GM08714 (cell line): ENCODE results near the gene ANKRD63.

Source experiments
- H3K4me3 ChIP-seq: fragments of 200-500 bp; sonication (Bioruptor generic); 2 replicates; pipeline ENCODE4 v1.5.1; 2014; ENCODE audit warnings: mild to moderate bottlenecking, low read length, inconsistent platforms
- ZNF274 ChIP-seq: IDR thresholded peaks from 2 replicates; pipeline ENCODE4 v1.6.1; 2012; ENCODE audit warnings: mild to moderate bottlenecking, low read depth, low read length

Gene ANKRD63

DNA sequence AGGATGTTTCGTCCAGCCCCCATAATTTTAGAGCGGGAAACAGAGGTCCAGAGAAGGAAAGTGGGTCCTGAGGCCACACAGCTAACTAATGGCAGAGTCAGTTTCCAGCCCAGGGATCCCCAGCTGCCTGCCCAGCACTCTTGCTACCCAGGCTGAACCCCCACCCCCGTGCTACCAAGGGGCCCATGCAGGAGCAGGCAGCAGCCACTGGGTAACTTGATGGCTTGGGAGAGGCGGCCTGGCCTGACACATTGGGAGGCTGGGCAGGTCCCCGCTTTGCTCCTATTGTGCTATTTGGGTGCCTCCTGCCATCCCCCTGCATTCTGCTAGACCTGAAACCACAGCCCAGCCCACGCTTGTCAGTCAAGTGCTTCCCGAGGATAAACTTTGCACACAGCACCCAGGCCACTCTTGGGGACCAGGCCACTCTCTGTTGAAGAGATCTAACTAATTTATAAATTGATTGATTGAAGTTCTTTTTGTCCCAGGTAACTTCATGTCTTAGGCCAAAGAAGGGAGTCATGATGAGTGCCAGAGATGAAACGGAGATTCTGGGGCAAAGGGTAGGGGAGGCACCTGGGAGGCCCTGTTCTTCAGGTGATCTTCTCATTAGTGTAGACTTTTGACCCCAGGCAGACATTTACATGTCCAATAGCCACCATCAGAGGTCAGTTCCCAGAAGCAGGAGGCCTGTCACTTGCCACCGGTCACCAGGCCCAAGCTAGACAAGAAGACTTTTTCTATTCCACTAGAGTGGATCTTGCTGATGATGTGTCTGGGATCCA is 37.0 kb downstream of the ANKRD63 start:
- TF ChIP-seq ZNF274, result no peak
- no peak overlapping the region for H3K4me3 ChIP-seq

DNA sequence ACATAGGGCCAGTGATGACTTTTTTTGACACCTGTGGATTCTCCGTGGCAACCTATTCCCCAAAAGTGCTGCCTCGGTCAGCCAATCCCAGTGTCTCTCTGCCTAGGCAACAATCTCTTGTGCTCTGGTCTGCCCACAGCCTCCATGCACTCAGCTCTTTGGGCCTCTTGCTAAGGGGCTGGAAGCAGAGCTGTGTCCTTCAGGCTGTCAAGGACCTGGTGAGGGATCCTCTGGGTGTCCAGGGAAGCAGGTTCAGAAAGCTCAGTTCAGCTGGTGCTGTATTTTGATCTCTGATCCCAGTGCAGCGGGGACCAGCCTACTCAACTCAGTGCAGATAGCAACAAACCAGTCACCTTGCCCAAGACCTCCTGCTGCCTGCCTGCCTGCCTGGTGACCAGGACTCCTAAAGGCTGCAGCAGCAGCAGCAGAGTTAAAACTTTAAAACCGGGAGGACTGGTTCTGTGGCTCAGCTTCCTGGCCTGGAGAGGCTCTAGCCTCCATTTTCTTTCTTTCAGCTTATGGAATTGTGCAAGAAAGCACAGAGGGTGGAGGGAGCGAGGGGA is 37.8 kb downstream of the ANKRD63 start:
- no peak overlapping the region for H3K4me3 ChIP-seq
- no peak for TF ChIP-seq ZNF274

DNA sequence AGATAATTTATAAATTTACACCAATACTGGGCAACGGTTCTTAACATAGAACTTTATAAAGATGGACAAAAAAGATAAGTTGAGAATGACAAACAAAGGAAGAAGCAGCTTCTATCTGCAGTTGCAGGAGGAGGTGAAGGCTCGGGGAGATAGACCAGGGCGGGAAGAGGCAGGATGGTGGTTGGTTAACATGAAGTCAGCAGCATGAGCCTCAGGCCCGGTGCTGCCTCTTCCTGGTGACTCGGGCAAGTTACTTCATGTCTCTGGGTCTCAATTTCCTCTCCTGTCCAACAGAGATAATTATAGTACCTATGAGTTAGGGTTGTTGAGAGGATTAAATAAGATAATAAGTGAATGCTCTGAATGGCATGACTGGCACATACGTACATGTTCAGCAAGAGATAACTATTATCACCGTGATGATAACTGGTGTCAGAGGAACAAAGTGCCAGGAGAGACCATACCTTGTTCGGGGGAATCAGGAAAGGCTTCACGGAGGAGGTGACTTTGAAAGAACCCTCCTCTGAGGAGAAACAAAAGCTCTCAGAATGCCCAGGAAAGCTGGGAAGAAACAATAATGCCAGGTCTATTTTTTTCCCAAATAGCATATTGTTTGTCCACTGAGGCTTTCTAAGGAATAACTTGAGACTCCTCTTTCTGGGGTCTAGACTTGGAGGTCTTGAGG is 39.6 kb downstream of the ANKRD63 start:
- H3K4me3 ChIP-seq, result no peak overlapping the region
- no peak for TF ChIP-seq ZNF274

DNA sequence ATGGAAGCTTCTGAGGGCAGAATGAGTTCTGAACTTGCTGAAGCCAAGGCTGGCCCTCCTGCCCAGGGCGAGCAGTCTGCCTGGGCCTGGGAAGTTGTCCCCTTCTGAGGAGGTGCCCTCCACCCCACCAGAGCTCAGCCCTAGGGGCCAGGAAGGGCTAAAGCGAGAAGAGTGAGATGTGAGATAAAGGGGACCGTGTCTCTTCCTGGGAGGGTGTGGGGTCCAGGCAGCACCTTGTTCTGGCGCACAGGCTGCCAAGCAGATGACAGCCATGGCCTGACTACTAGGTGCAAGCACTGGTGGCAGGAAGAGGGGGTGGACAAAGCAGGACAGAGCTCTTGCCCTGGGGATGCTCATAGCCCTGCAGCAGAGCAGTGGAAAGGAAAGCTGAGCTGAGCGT is 40.3 kb downstream of the ANKRD63 start:
- no peak for TF ChIP-seq ZNF274
- no peak overlapping the region for H3K4me3 ChIP-seq

DNA sequence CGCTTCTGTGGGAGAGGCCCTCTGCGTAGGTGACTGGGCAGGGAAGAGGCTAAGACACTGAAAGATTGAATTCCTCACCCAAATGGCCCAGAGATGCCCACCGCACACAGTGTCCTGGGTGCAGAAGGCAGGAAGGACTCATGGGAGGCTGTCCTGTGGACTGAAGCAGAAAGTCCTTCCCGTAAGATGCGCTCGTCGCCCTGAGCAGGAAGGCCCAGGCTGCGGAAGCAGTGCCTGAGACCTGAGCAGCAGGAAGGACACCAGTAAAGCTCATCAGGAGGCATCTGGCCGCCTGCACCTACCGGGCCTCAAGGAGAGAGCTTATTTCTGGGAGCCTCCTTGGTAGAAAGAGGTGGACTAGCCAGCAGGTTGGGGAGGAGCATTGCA is 40.7 kb downstream of the ANKRD63 start:
- H3K4me3 ChIP-seq, result no peak overlapping the region
- TF ChIP-seq ZNF274, result no peak

DNA sequence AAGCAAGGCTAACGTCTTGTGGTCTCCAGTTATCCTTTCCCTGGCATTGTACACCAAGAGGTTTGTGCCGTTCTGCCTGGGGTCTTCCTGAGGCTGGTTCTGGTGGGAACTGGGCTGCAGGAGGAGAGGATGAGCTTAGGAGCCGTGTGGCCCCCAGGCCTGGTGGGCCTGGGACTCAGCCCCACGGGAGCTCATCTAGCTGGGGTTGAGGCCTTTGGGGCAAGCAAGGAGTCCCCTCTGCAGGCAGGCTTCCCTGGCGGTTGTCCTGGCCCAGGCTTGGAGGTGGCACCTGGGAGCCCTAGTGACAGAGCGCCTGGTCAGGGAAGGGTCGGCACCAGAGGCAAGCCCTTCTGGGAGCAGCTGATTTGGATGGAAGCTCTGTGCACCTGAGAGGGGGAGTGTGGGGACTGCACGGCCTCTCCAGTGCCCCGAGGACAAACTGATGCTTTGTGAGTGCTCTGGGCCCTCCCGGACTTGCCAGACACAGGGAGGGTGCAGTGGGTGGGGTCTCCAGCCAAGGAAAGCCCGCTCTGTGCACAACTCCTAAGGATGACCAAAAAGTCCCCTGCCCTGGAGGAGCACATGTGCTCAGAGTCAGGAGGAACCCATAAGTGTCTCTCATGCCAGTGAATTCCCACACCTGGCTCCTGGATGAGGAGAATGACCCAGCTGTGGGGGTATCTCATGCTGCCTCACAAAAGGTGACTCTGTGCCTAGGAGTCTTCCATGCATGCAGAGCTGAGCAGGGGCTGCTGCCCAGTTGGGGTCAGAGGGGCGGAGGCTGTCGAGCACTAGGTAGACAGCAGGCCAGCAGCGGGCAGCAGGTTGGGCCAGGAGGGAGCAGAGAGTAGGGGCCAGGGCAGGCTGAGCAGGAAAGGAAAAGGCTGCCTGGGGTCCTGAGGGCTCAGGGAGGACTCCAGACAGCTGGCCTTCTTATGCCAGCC is 41.3 kb downstream of the ANKRD63 start:
- TF ChIP-seq ZNF274, result no peak
- H3K4me3 ChIP-seq, result no peak overlapping the region

DNA sequence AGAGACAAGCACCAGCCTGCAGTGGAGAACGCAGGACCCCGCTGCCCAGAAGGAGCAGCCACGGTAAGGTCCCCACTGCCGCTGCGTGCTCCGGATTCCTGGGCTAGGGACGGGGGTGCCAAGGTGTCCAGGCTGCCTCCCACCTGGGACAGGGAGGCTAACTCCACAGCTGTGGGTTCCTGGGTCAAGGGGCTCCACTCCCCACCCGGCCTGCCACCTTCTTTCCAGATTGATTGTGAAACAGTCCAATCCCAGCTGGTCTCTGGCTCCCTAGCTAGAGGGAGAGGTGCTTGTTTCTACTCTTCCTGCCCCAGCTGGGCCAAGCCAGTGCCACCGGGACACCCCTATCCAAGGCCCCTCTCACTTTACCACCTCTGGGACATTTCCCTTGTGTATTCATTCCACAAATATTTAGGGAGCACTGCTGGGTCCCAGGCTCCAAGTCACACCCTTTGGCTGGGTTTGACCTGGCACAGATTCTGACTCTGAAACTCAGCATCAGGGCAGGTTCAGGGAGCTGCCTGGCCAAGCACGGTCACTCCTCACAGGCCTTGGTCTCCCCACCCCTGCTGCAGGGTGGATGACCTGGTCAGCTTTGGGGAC is 42.1 kb downstream of the ANKRD63 start:
- TF ChIP-seq ZNF274, result no peak
- no peak overlapping the region for H3K4me3 ChIP-seq

DNA sequence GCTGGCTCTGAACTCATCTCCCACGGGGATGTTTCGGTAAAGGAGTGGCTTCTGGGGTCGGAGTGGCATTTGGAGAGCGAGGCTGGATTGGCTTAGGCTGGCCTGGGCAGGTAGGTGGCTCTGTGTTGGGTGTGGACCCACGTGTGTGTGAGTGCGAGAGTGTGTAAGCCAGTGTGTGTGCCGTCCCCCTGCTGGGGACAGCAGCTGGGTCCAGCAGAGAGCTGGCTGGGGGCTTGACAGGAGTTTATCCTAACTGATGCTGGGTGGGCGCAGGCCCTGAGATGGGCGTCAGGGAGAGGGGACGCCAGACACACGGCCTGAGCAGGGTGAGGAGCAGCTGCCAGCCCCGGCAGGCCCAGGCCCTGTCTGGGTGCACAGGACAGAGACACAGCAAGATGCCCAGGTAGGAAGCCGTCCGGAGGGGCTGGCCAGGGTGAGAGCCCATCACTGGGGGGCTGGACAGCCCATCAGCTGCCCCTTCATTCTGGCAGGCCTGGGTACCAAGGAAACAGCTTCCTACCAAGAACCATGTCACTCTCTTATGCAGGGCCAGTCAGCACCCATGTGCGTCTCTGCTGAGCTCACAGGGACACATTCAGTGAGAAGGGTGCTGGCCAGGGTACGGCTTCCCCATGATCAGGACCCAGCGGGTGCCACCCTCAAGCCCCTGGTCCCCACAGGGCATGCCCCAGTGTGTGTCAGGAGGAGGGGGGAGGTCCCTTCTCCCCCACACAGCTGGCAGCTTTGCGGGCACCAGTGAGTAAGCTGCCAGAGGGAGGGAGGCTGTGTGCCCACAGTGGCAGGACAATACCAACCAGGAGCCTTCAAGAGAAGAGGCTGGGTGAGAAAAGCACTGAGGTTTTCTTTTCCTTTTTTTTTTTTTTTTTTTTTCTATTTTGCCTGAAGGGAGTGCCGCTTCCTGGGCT is 42.9 kb downstream of the ANKRD63 start:
- TF ChIP-seq ZNF274, result no peak
- H3K4me3 ChIP-seq, result no peak overlapping the region

DNA sequence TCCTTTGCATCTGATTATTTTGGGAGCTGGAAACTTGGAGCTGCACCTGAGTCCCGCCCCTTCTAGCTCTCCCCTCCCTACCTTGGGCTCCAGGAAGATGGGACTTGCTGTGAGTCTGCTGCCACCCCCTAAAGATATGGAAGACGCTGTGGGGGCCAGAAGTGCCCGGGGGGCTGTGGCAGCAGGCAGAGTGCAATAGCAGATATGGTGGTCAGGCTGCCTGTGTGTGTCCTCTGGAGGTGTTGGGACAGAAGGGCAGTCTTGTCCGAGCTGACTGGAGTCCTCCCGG is 43.5 kb downstream of the ANKRD63 start:
- TF ChIP-seq ZNF274, result no peak
- no peak overlapping the region; the same call in 1 of the 2 replicates for H3K4me3 ChIP-seq

DNA sequence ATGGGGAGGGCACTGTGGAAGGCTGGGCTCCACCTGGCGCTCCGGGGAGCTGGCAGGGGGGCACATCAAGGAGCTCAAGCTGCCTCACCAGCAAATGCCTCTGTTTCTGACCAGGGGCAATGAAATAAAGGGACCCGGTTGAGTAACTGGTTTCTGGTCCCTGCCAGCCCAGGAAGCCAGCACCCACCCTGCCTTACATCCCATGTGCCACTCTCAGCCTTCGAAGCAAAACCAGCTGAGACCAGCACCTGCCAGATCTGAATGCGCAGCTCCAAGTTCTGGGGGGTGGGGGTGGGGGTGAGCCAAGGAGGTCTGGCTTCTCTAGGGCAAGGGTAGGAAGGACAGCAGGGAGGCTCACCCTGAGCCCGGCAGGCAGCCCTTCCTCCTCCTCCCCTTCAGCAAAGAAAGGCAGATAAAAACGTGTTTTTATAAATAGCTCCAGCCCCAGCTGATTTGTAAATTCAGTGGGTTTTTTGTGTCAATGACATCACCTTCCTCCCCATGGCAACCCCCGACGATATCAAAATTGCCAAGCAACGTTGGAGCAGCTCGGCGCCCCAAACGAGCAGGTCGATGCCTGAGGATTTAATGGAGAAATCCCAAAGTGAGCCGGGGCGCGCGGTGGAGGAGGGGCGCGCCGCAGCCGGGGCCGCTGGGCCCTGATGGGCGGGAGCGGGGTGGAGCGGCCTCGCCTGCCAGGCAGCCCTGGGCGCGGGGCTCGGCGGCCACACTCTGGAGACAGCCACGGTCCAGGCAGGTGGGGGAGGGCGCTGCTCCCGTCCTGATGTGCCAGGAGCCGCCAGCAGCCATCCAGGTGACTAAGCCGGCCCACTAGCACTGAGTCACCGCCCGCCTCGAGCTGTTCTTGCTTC is 44.1 kb downstream of the ANKRD63 start, which contains the start of gene PAK6:
TSS of gene PAK6 (plus strand) at position 532 of the 872 bp plus-strand sequence. CDS start 25,723 bp downstream, outside the sequence.
- no peak within 1 kb of the TSS; the same call in 1 of the 2 replicates for H3K4me3 ChIP-seq
- no peak for TF ChIP-seq ZNF274

DNA sequence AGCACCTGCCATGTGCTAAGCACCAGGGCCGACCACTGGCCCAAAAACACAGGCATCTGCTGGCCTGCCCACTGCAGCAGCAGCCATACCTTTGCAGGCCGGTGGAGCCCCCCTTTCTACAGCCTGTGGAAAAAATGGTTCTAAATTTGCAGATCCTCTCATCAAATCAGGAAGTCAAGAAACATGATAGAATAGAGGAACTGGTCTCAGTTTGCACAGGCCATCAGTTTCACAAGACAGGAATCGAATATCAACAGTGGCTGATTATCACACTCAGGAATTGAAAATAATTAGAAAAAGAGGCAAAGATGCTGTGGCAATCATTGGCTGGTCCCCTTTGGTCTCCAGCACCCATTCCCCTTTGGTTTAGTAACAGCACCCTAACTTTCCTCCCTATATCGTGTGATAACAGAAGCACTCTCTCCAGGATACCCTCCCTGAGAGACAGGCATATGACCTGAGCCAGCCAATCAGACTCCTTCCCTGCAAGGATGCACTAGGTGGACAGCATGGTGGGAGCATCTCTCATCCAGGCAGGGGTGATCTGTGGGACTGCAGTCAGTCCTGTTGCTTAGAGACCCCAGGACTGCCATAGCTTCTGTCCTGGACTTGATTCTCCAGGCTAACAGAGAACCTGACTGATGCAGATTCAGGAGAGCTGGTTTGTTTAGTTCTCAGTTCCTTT is 47.5 kb downstream of the ANKRD63 start:
- H3K4me3 ChIP-seq, result no peak overlapping the region
- no peak for TF ChIP-seq ZNF274
